ENCODE data around the gene ZBTB38. TPM values are rescaled to one million over a fixed set of nuclear protein-coding genes. Genes with fewer than 3 reads are reported as not detected.

The ZBTB38 gene
- total RNA-seq, 1 experiment from 2014 or later, result 12.3 TPM

- Mint-ChIP-seq H3K9me3 (no peaks in the 10 kb centered on the region), H3K27ac (no peak overlapping the region), H3K4me1 (peaks cover 23% of the 10 kb centered on the region), H3K27me3 (ENCODE audit: low read depth) (peaks cover 55% of the 10 kb centered on the region), H3K4me3 (no peak overlapping the region), H3K36me3 (no peaks in the 10 kb centered on the region; the same call in 1 of the 2 replicates)
- ATAC-seq (no peak), DNase-seq (ENCODE audit: low spot score) (no peak)
- ChIA-PET CTCF (interaction anchor here (1.3 to 1.5 kb wide), 2 partner anchors 11 to 46 kb away, joined by 3 to 6 read pairs; no protein-coding TSS in a partner anchor), POLR2A (no interaction called here)
- TF ChIP-seq NFE2L1 (CRISPR knock-in tag; IDR thresholded peaks at IDR 0.05), result no peak
- TF ChIP-seq TEAD1 (CRISPR knock-in tag; IDR thresholded peaks at IDR 0.05), result no peak
- TF ChIP-seq, protein P1, sequence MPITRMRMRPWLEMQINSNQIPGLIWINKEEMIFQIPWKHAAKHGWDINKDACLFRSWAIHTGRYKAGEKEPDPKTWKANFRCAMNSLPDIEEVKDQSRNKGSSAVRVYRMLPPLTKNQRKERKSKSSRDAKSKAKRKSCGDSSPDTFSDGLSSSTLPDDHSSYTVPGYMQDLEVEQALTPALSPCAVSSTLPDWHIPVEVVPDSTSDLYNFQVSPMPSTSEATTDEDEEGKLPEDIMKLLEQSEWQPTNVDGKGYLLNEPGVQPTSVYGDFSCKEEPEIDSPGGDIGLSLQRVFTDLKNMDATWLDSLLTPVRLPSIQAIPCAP (CRISPR knock-in tag; IDR thresholded peaks at IDR 0.05), result no peak
- TF ChIP-seq FOXK1 (CRISPR knock-in tag; IDR thresholded peaks at IDR 0.05), result no peak
- no peak for TF ChIP-seq FOXJ3 (CRISPR knock-in tag; IDR thresholded peaks at IDR 0.05; ENCODE audit: borderline replicate concordance)
- no peak for TF ChIP-seq PRRX2 (CRISPR knock-in tag; IDR thresholded peaks at IDR 0.05)
- no peak for TF ChIP-seq JUN (CRISPR knock-in tag; IDR thresholded peaks at IDR 0.05)
- TF ChIP-seq FOXP1 (CRISPR knock-in tag; IDR thresholded peaks at IDR 0.05; ENCODE audit: borderline replicate concordance), result no peak
These were observed 38.7 kb downstream of the ZBTB38 start for GRCh38 chr3:141407047-141407446.

DNA sequence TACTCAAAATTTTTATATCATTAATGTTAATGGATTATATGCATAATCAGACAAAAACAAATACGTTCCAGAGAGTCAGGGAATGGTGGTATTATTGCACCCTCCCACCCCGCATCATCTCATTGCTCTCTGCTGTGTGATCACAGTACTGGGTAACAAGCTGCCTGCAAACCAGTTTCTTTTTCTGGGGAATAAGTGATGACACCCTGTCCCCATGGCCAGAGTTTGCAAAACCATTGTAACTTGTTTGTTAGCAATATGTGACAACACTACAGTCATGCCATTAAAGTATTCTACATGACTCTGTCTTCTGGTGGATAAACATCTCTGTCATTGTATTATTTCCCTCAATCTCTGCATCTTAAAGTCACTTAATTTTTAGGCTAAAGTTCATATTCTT lies 39.5 kb downstream of the ZBTB38 start:
- Mint-ChIP-seq H3K4me1 (peaks cover 31% of the 10 kb centered on the region), H3K36me3 (no peaks in the 10 kb centered on the region; the same call in 1 of the 2 replicates), H3K4me3 (no peak overlapping the region), H3K27me3 (ENCODE audit: low read depth) (peaks cover 55% of the 10 kb centered on the region), H3K27ac (no peak overlapping the region), H3K9me3 (no peaks in the 10 kb centered on the region)
- no peak for TF ChIP-seq ZNF416 (CRISPR knock-in tag; IDR thresholded peaks at IDR 0.05)
- TF ChIP-seq, protein P2, sequence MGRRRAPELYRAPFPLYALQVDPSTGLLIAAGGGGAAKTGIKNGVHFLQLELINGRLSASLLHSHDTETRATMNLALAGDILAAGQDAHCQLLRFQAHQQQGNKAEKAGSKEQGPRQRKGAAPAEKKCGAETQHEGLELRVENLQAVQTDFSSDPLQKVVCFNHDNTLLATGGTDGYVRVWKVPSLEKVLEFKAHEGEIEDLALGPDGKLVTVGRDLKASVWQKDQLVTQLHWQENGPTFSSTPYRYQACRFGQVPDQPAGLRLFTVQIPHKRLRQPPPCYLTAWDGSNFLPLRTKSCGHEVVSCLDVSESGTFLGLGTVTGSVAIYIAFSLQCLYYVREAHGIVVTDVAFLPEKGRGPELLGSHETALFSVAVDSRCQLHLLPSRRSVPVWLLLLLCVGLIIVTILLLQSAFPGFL (CRISPR knock-in tag; IDR thresholded peaks at IDR 0.05; ENCODE audit: borderline replicate concordance), result no peak
- TF ChIP-seq JUN (CRISPR knock-in tag; IDR thresholded peaks at IDR 0.05), result no peak
- no peak for TF ChIP-seq TP53 (CRISPR knock-in tag; IDR thresholded peaks at IDR 0.05)
- no peak for TF ChIP-seq ZNF138 (CRISPR knock-in tag; conservative IDR thresholded peaks at IDR 0.05)
- ChIA-PET CTCF (no interaction called here), POLR2A (no interaction called here)
- no peak for ATAC-seq
- no peak for DNase-seq (ENCODE audit: low spot score)

GRCh38 chr3:141408596-141408995 lies 40.3 kb downstream of the ZBTB38 start:
- DNase-seq (ENCODE audit: low spot score) (no peak), ATAC-seq (no peak)
- Mint-ChIP-seq H3K27ac (no peak overlapping the region), H3K4me1 (peaks cover 29% of the 10 kb centered on the region), H3K27me3 (ENCODE audit: low read depth) (peaks cover 50% of the 10 kb centered on the region), H3K36me3 (no peaks in the 10 kb centered on the region; the same call in 1 of the 2 replicates), H3K9me3 (no peaks in the 10 kb centered on the region), H3K4me3 (no peak overlapping the region)
- CTCF ChIA-PET, result no interaction called here
- no peak for TF ChIP-seq CREB1 (CRISPR knock-in tag; IDR thresholded peaks at IDR 0.05)
- TF ChIP-seq, protein P3, sequence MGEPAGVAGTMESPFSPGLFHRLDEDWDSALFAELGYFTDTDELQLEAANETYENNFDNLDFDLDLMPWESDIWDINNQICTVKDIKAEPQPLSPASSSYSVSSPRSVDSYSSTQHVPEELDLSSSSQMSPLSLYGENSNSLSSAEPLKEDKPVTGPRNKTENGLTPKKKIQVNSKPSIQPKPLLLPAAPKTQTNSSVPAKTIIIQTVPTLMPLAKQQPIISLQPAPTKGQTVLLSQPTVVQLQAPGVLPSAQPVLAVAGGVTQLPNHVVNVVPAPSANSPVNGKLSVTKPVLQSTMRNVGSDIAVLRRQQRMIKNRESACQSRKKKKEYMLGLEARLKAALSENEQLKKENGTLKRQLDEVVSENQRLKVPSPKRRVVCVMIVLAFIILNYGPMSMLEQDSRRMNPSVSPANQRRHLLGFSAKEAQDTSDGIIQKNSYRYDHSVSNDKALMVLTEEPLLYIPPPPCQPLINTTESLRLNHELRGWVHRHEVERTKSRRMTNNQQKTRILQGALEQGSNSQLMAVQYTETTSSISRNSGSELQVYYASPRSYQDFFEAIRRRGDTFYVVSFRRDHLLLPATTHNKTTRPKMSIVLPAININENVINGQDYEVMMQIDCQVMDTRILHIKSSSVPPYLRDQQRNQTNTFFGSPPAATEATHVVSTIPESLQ (CRISPR knock-in tag; IDR thresholded peaks at IDR 0.05), result no peak
- POLR2A ChIA-PET, result no interaction called here

DNA sequence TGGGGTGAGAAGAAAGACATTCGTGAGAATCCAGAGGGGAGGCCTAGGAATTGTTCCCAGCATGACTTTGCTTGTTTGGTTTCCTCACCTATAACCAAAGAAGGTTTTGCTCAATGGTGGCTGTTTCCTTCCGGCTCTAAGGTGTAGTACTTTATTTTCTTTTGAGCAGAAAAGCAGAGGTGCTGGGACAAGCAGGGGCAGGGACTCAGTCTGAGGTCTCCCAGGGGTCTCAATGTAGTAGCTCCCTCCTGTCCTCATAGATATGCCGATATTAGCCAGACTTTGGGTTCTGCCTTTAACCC lies 41.6 kb downstream of the ZBTB38 start:
- H3K27ac Mint-ChIP-seq, result no peak overlapping the region
- peaks cover 47% of the 10 kb centered on the region for H3K27me3 Mint-ChIP-seq (ENCODE audit: low read depth)
- H3K4me1 Mint-ChIP-seq, result peaks cover 29% of the 10 kb centered on the region
- ATAC-seq (no peak), DNase-seq (ENCODE audit: low spot score) (no peak)
- no peak for TF ChIP-seq NFATC4 (CRISPR knock-in tag; IDR thresholded peaks at IDR 0.05)
- TF ChIP-seq NR2C2 (CRISPR knock-in tag; IDR thresholded peaks at IDR 0.05), result no peak
- no peak for TF ChIP-seq KAT7 (CRISPR knock-in tag; IDR thresholded peaks at IDR 0.05; ENCODE audit: borderline replicate concordance)
- TF ChIP-seq FOXJ3 (CRISPR knock-in tag; IDR thresholded peaks at IDR 0.05; ENCODE audit: borderline replicate concordance), result no peak
- no peak for TF ChIP-seq FOXP4 (CRISPR knock-in tag; IDR thresholded peaks at IDR 0.05)
- no peak for TF ChIP-seq MXD4 (CRISPR knock-in tag; IDR thresholded peaks at IDR 0.05; ENCODE audit: borderline replicate concordance)
- TF ChIP-seq NR3C1 (CRISPR knock-in tag; conservative IDR thresholded peaks at IDR 0.05; ENCODE audit: low read depth), result no peak
- TF ChIP-seq HMGXB4 (CRISPR knock-in tag; IDR thresholded peaks at IDR 0.05), result no peak
- CTCF ChIA-PET, result interaction anchor here (1.0 kb wide), 1 partner anchor 98 kb away, joined by 4 read pairs; no protein-coding TSS in a partner anchor
- POLR2A ChIA-PET, result interaction anchor here (1.0 kb wide), 1 partner anchor 10 kb away, joined by 3 read pairs; no protein-coding TSS in a partner anchor
- no peaks in the 10 kb centered on the region; the same call in 1 of the 2 replicates for H3K36me3 Mint-ChIP-seq
- no peak overlapping the region for H3K4me3 Mint-ChIP-seq
- H3K9me3 Mint-ChIP-seq, result no peaks in the 10 kb centered on the region
